Astrocyte of the spinal cord (primary cell): ENCODE results near the gene RNU1-3.
"Not testable (repeated sequence)": the region's sequence is repeated elsewhere in the genome, so short reads cannot be mapped to it uniquely, and the experiment has no call there.

Experiments
- DNase-seq: peaks from one replicate; pipeline ENCODE4 v3.0.0; 2011; ENCODE audit warnings: low read depth, low spot score
- H3K4me3 ChIP-seq: 2 replicates; pipeline ENCODE4 v1.5.1; 2011; ENCODE audit warnings: low read depth, mild to moderate bottlenecking, low read length, moderate library complexity
- CTCF ChIP-seq: IDR thresholded peaks from 2 replicates; pipeline ENCODE4 v1.5.1; 2012; ENCODE audit warnings: low read depth, mild to moderate bottlenecking, low read length, inconsistent platforms
- in situ Hi-C: cut with HindIII; loops from 2 replicates; pipeline ENCODE4 v1.10.0; 2017; ENCODE audit warnings: low sequenced_read_pairs

The RNU1-3 gene

GRCh38 chr1:16621300-16621658, 45.5 kb downstream of the RNU1-3 start:
- no peak for DNase-seq
- H3K4me3 ChIP-seq = no peak overlapping the region
- TF ChIP-seq CTCF = no peak
- in situ Hi-C loops = no loop called here

DNA sequence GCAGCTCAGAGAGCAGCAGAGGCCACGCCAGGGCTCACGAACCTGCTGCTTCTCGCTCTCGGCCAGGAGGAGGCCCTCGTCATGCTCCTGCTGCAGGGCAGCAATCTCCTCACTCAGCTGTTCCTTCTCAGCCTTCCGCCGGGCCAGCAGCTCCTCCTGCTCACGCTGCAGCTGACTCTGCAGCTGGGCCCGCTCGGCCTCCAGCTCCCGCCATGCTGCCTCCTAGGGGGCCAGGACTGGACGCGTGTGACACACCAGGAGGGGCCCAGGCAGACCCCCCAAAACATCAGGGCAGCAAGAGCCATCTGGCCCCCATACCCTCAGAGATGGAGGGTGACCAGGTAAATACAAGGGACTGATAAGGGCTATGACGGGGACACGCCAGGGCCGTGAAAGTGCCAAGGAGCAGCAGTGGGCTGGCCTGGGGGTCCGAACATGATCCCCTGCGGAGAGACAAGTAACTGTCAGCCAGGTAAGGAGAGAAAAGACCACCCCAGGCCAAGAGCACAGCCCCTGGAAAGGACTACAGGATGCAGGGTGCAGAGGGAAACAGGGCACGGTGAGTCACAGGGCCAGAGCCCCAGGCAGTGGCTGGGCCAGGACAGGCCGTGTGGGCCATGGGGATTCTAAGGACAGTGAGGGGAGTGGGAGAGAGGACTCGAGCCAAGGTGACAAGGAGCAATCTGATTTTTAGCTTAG, 46.8 kb downstream of the RNU1-3 start:
- H3K4me3 ChIP-seq, DNase-seq, in situ Hi-C loops: not testable (repeated sequence)

DNA sequence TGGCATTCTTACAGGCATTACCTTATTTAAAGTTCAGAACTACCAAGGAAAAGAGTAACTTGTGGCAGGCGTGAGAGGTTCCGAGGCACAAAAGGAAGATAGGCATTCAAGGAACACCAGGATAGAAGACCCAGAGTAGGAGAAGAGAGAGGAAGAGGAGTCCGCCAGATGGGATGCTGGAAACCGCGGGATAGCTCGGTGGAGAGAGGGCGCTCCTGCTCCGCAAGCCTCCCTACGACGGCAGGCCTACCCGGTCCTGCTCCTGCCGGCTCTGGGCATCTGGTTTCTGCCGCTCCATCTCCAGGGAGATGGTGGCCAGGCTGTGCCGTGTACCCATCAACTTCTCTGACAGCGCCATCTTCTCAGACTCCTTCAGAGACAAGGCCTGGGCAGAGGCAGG, 48.0 kb downstream of the RNU1-3 start:
- in situ Hi-C loops = no loop called here
- TF ChIP-seq CTCF = no peak
- no peak for DNase-seq
- no peak overlapping the region for H3K4me3 ChIP-seq

GRCh38 chr1:16617778-16618580, 48.8 kb downstream of the RNU1-3 start:
- H3K4me3 ChIP-seq = no peak overlapping the region
- DNase-seq = no peak
- in situ Hi-C loops = no loop called here
- no peak for TF ChIP-seq CTCF

DNA sequence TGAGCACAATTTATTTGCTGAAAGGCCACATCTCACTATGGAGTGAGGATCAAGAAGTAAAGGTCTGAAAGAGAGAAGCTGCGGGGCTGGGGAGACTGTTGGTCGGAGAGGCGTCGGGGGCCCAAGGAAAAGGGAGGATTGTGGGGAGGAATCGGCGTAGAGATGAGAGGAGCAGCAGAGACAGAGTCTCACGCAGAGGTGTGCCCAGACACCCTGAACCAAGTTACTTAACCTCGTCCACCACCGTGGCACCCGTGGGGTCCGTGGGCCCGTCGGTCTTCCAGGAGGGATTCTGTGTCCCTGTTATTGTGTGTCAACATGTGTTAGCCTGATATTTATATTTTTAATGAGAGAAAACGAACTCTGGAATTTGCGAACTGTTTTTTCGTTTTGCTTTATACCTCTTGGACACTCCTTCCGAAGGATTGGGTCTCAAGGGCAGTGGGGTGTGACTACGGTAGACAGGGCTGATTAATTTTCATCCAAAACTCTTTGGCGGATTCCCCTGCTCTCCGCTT, 49.6 kb downstream of the RNU1-3 start:
- DNase-seq = no peak
- H3K4me3 ChIP-seq = no peak overlapping the region
- no peak for TF ChIP-seq CTCF
- in situ Hi-C loops = no loop called here
